Smooth muscle cell (in vitro differentiated cells): ENCODE data around the gene FER. TPM values are rescaled to one million over a fixed set of nuclear protein-coding genes. Genes with fewer than 3 reads are reported as not detected.

Experiments
- DNase-seq: peaks from one replicate; lab custom pipeline; 2025; ENCODE audit not compliant: unreplicated experiment; lab: John Stamatoyannopoulos, UW
- H2AFZ ChIP-seq: fragments of 200-600 bp; sonication (generic); 2 replicates; pipeline ENCODE4 v1.6.0; 2016; ENCODE audit warnings: antibody characterized with exemption, low read depth, mild to moderate bottlenecking
- H3F3A ChIP-seq: fragments of 200-600 bp; sonication (generic); 2 replicates; pipeline ENCODE4 v1.6.0; 2017; ENCODE audit warnings: antibody characterized with exemption, low read depth
- H3K27ac ChIP-seq: fragments of 200-600 bp; sonication (generic); 2 replicates; pipeline ENCODE4 v1.5.1; 2016; ENCODE audit warnings: low read depth, mild to moderate bottlenecking
- H3K27me3 ChIP-seq: fragments of 200-600 bp; sonication (generic); 2 replicates; pipeline ENCODE4 v1.6.1; 2016; ENCODE audit warnings: low read depth, mild to moderate bottlenecking
- H3K36me3 ChIP-seq: fragments of 200-600 bp; sonication (generic); 2 replicates; pipeline ENCODE4 v1.5.1; 2016; ENCODE audit warnings: low read depth
- H3K4me1 ChIP-seq: fragments of 200-600 bp; sonication (generic); 2 replicates; pipeline ENCODE4 v1.5.1; 2016; ENCODE audit warnings: low read depth
- H3K4me2 ChIP-seq: fragments of 200-600 bp; sonication (generic); 2 replicates; pipeline ENCODE4 v1.6.0; 2016; ENCODE audit warnings: mild to moderate bottlenecking
- H3K4me3 ChIP-seq: fragments of 200-600 bp; sonication (generic); 2 replicates; pipeline ENCODE4 v1.5.1; 2016; ENCODE audit warnings: mild to moderate bottlenecking
- H3K79me2 ChIP-seq: fragments of 200-600 bp; sonication (generic); 2 replicates; pipeline ENCODE4 v1.6.0; 2016; ENCODE audit warnings: low read depth, mild to moderate bottlenecking
- H3K9ac ChIP-seq: fragments of 200-600 bp; sonication (generic); 2 replicates; pipeline ENCODE4 v1.6.0; 2016; ENCODE audit warnings: low read depth
- H3K9me3 ChIP-seq: fragments of 200-600 bp; sonication (generic); replicated peaks from 2 replicates; pipeline ENCODE4 v1.5.1; 2016; ENCODE audit warnings: low read depth
- H4K20me1 ChIP-seq: fragments of 200-600 bp; sonication (generic); 2 replicates; pipeline ENCODE4 v1.6.0; 2016; ENCODE audit warnings: low read depth
- WGBS: methylation state at CpG from one replicate; pipeline ENCODE4 v1.1.7; 2016; ENCODE audit warnings: low lambda C conversion rate; 5-methylcytosine and 5-hydroxymethylcytosine counted together
- polyA plus RNA-seq: library from polyadenylated mRNA; unstranded; fragments of >200 nt; fragmentation: Nextera tagmentation; extraction: Ambion mirVana; gene quantifications from 2 replicates; pipeline ENCODE4 v1.2.1, GENCODE V29; 2016
- small RNA-seq: library from RNA; depleted of rRNA; stranded (forward); fragments of <200 nt; gene quantifications from one replicate; pipeline ENCODE3, GENCODE V24; 2014
- total RNA-seq: library from RNA; depleted of rRNA; stranded (reverse); fragments of >200 nt; gene quantifications from 2 replicates; pipeline ENCODE4 v1.2.3, GENCODE V29; 2014
- TF ChIP-seq, protein P1 (sequence below): fragments of 200-600 bp; sonication (generic); IDR thresholded peaks from 2 replicates; pipeline ENCODE4 v1.5.1; 2017; ENCODE audit warnings: borderline replicate concordance, mild to moderate bottlenecking, antibody characterized with exemption; ENCODE audit not compliant: insufficient read depth, poor library complexity, severe bottlenecking

Gene FER
- total and polyA plus RNA-seq, 2 experiments from 2014 or later: 15.6 to 16.4 TPM

DNA sequence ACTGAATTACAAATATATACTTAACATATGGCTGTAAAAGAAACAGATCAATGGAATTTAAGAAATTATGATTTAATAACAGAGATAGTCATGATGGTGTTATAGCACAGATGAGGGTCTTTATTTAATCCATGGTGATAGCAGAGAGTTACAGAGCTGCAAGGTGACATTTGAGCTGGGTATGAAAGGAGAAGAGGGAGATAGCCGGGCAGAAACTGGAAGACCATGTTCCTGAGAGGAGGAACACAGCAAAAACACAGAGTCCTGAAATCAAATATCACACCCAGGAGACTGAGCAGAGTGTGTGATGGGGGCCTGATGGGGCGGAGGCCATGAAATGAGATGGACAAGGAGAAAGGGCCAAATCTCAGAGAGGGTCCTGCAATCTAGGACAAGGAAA, 498.7 kb downstream of the FER start:
- TF ChIP-seq, protein P1, sequence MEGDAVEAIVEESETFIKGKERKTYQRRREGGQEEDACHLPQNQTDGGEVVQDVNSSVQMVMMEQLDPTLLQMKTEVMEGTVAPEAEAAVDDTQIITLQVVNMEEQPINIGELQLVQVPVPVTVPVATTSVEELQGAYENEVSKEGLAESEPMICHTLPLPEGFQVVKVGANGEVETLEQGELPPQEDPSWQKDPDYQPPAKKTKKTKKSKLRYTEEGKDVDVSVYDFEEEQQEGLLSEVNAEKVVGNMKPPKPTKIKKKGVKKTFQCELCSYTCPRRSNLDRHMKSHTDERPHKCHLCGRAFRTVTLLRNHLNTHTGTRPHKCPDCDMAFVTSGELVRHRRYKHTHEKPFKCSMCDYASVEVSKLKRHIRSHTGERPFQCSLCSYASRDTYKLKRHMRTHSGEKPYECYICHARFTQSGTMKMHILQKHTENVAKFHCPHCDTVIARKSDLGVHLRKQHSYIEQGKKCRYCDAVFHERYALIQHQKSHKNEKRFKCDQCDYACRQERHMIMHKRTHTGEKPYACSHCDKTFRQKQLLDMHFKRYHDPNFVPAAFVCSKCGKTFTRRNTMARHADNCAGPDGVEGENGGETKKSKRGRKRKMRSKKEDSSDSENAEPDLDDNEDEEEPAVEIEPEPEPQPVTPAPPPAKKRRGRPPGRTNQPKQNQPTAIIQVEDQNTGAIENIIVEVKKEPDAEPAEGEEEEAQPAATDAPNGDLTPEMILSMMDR: no peak
- no peaks in the 10 kb centered on the region for H3K79me2 ChIP-seq
- H3K4me3 ChIP-seq: no peak overlapping the region
- H3K27ac ChIP-seq: no peak overlapping the region
- H3K4me2 ChIP-seq: no peak overlapping the region
- H4K20me1 ChIP-seq: no peaks in the 10 kb centered on the region
- 100% methylated on average over 2 of the region's 2 CpGs for WGBS
- no peak overlapping the region for H2AFZ ChIP-seq
- no peaks in the 10 kb centered on the region for H3K27me3 ChIP-seq
- no peaks in the 10 kb centered on the region for H3K9me3 ChIP-seq
- no peaks in the 10 kb centered on the region for H3K36me3 ChIP-seq
- H3F3A ChIP-seq: no peaks in the 10 kb centered on the region
- no peak overlapping the region for H3K9ac ChIP-seq
- H3K4me1 ChIP-seq: peaks cover 7% of the 10 kb centered on the region
- no peak for DNase-seq

Small RNA genes within 50 kb of the gene (small RNA-seq; reads per million reads assigned to genes)
- gene AC109481.1 (0.42 reads per million, percentile 13 among the genes with 10 or more reads in this experiment), gene RF00019 (not detected), gene RNU6-47P (0.21 reads per million)
